GM21723 (cell line): ENCODE measurements around the gene C6orf132.
"Not testable (repeated sequence)": the region's sequence is repeated elsewhere in the genome, so short reads cannot be mapped to it uniquely, and the experiment has no call there.

ENCODE experiments used
- ATAC-seq: cut with Tn5 transposase; IDR thresholded peaks from one replicate; pipeline ENCODE4 v1.9.1; 2021; ENCODE audit warnings: mild to moderate bottlenecking, moderate library complexity; ENCODE audit not compliant: unreplicated experiment

Gene C6orf132, protein sequence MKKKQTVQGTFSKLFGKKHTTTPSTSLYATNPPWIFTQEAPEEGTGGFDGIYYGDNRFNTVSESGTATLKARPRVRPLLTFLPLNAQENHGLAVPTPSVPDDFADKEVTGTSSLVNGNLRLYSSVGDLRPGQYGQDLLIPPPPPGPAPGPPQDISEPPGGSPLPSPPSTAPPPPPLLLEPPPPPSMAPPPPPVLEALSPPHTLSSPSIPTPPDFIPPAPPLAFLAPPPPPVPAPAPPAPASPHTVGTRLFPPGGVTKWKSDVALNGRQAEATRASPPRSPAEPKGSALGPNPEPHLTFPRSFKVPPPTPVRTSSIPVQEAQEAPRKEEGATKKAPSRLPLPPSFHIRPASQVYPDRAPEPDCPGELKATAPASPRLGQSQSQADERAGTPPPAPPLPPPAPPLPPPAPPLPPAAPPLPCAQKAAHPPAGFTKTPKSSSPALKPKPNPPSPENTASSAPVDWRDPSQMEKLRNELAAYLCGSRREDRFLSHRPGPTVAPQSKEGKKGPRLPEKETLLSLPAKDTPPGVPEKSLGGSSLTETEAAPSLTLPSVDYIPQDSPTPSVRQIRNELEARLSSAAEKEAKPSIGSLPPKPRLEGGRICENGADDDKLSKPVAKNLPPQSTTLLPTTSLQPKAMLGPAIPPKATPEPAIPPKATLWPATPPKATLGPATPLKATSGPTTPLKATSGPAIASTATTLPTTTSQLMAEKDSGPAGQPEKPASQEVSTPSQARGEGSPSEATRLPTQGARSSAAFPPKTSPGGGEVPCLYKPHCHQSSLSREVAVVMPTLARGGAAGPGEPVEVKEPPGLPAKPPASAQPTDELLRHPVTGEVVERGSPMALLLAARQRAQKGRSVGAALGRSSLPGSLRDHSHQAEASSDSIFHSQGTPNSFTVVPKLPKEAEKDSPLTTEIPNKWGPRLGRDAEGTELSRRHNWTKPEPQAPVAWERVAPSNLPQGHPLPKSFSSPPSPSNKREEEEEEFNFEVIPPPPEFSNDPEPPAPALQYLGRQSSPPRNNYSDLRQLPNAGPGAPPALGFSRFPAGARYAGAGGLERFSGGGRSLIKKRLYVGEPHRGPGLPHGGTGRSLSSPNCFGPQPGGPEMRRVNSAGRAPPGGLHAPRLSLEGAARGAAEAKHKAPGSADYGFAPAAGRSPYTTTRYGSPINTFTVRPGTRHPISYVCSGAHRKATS

DNA sequence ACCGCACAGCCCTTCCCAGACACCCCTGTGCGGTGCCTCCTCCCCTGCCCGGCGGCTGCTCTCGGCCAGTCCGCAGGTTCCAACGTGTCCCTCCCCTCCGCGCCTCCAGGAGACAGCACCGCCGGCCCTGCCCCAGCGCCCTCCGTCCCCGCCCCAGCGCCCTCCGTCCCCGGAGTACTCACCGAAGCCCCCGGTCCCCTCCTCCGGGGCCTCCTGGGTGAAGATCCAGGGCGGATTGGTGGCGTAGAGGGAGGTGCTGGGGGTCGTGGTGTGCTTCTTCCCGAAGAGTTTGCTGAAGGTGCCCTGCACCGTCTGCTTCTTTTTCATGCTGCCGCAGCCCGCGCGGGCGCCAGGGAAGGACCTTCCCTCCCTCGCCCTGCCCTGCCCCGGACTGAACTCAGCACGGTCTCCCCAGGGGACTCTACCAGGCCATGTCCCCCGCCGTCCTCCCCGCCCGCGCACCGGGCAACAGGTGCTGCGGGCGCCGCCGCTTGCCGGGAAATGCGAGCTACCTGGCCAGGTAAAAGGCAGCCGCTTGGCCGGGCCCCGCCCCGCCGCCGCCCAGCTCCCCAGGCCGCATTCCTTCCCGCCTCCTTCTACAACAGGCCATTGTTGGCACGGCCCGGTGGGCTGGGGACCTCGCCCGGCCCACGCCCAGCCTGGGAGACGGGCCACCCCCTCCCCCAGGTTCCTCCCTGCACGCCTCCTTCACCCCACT lies at the start of gene C6orf132:
TSS of gene C6orf132 (minus strand) at position 503 of the 718 bp plus-strand sequence. CDS start at position 327, 176 bp downstream.
- no peak for ATAC-seq

DNA sequence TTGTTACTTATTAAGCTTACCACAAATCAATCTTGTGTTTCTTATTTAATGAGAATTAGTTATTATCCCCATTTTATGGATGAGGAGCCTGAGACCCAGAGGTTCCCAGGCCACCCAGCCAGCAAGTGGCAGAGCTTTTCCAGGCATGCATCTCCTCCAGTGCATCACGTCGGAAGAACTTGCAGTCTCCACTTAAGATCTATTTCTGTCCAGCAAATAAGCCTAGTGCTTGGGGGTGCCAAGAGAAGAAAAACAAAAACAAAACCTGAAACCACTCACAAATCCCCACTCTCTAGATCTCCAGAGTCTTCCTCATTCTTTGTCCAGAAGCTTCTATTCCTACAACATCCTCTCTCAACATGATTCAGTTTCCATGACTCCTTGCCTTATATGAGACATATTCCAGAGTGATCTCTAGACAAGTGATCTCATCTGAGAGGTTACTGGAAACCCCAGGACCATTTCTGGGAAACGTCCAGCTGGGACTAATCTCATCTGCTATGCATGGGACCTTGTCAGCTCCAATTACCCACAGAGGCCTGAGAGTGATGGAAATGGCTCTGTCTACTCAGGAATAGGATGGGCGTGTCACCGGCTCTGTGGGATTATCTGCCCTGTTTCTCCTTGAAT lies 48.2 kb upstream of the C6orf132 start:
- ATAC-seq, result no peak

DNA sequence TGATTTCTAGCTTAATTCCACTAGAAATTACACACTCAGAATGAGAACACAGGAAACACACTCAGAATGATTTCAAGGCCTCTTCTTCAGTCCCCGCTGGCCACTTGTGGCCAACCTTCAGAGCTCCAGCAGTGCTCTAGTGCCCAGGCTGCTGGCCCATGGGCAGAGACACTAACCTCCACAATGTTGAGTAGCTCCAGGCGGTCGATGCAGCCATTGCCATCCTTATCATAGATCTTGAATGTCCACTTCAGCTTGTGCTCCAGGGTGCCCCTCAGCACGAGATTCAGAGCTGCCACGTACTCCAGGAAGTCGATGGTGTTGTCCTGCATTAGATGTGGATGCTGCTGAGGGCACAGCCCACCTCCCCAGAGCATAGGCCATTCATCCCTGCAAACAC lies 46.0 kb upstream of the C6orf132 start:
- ATAC-seq, result no peak

DNA sequence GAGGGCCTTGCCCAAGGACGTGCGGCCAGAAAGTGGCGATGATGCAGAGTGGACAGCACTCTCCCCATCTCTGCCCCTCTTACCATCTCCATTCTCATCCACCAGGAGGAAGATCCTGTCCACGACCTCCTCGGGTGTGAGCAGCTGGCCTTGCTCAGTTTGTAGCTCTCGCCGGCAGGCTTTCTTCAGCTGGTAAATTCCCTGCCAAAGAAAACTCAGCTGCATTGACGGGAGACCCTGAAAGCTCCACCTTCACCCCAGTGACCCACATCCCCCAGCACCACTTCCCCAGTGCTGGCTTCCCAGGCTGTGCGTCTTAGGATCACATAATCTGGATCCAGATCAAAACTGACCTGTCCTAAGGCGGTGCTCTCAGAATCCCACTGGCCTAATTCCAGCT lies 43.2 kb upstream of the C6orf132 start:
- ATAC-seq, result no peak

DNA sequence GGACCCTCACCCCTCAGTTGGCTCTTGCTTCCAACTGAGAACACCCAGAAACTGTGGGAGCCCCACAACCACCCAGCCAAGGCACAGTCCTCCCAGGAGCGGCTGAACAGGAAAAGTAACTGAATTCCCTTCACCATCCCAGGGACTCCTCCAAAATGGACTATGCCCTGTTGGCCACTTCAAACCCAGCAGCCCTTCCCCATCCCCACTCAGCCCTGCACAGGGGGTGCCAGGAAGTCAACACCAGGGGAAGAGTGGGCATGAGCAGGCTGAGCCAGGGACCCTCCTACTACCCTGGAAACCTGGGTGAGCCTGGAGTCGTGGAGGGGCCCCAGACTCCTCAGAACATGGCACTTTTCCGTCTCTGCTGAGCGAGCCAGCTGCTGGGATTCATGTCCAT lies 42.1 kb upstream of the C6orf132 start:
- ATAC-seq, result no peak

DNA sequence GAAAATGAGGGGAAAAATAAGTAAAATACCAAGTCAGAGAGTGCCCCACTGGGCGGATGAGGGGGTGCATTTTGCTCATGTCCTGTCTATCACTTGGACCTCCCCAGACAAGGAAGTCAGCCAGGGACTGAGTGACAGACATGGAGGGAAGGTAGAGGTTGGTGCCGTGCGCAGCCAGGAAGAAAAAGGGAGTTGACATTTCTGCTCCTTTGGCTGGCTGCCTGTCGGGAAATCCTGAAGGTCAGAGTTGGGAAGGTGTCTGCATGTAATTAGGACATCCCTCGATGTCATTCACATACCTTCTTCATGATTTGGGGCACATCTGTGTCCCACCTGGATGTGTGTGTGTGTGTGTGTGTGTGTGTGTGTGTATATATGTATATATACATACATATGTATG lies 39.7 kb upstream of the C6orf132 start:
- ATAC-seq, result no peak

DNA sequence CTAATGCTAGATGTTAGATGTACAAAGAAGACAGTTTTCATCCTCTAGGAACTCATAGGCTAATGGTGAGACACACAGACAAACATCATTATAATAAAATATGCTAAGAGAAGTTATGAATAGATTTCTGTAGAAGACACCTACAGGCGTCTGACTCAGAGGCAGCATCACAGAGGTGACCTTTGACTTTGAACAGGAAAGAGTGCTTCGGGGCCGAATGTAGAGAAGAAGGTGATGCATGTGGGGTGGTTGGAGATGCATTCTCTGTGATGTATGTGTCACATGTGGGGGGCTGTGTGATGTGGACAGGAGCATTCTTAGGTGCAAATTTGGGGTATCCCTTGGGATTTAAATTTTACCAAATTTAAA lies 37.5 kb upstream of the C6orf132 start:
- ATAC-seq, result no peak

DNA sequence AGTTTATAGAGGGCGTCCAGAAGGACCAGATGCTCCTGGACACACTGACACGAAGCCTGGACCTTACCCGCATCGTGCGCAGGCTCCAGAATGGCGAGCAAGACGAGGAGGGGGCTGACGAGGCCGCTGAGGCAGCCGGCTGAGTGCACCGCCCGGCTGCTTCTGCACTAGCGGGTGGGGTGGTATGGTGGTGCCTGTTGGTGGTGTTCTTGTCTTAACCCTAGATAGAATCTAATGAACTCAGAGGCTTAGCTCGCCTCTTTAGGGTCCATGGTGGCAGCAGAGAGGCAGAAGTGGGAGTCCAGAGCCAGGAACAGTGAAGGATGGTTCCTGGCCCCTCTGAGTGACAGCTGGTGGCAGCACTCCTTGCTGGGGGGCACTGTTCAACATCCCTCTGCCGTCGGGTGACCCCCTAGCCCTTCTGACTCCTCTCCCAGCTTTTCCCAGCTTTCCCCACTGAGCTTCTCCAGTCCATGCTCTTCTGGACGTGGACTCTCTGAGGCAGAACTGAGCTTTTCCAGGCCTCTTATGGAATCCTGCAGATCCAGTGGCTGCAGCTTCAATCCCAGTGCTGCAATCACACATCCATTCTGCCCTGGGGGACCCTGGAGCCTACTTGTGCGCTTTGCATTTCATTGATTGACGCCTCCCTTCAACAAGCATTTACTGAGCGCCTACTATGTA lies 37.0 kb upstream of the C6orf132 start:
- ATAC-seq, result no peak

DNA sequence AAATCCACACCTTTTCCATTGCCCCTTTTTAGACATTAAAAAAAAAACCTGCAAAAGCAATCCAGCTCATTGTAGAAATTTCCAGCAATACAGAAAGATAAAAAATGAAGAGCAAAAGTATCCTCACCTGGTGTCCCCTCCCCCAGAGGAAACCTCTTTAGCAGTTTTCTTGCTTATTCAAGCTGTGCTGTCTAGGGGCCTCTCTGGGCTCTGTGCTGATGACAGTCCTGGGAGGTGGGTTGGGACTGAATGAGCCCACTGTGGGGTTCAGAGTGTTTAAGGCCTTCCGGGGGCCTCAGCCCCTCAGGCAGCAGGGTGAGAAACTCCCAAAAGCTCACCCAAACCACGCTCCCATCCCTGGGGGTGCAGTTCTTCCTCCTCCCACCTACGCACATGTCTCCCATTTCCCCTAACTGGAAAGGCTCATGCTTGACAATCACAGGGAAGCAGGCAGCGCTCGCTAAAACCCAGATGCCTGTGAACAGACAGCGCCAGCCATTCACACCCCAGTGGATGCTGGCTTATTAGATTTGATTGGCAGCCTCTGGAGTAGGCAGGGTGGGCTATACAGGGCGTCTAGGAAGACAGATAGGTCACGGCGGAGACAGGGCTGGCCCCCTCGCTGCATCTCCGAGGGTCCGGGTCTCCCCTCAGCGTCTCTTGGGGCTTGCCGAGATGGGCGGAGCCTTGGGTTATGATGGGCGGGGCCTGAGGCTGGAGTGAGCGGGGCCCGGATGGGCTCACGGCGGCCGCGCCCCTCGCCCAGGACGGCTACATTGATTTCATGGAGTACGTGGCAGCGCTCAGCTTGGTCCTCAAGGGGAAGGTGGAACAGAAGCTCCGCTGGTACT lies 35.3 kb upstream of the C6orf132 start:
- ATAC-seq, result no peak

DNA sequence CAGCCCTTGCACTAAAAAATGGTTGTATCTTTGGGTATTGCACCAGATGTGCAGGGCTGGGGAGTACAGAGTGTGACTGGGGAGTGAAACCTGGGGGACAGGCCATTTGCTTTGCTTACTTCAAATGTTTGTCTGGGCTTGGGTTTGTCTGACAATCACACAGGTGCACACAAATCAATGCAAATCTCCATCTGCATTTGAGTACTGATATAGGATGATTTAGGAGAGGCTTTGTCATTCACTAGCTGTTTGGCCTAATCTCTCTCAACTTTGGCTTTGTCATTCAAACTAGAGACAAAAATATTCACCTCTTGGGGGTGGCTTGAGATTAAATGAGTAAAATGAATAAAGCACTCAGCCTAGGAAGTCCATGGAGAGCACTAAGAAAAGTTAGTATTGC lies 34.6 kb upstream of the C6orf132 start:
- no peak for ATAC-seq

DNA sequence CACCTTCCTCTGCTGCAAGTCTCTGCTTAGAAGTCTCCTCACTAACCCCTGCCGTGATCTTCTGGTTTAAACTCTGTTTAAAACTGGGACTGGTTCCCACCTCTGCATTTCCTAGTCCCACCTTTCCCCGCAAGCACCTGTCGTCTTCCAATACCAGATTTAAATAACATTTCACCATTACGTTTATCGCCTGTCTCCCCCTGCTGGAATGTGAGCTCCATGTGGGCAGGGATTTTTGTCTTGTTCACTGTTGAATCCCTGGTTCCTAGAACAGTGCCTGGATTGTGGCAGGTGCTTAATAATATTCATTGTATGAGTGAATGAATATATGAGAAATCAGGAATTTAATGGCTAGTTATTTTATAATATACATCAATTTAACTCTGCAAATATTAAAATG lies 33.4 kb upstream of the C6orf132 start:
- ATAC-seq, result no peak

DNA sequence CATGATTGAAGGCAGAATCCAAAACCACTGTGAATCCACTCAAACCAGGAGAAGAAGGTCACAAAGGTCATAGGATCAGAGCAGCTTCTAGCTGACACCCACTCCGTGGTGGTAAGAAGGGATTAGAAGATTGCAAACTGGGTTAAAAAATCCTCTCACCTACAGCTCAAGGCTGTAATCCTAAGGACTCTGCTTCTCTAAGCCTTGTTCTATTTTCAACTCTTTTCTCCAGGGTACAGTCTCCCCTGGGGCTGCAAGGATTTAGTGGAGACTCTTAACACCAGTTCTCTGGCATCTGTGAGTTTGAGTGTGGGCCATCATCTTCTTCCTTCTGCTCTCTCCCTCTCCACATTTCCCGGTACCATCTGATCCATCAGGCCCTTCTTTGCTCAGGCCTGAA lies 30.7 kb upstream of the C6orf132 start, which contains the start of gene GUCA1A:
TSS of gene GUCA1A (plus strand) at position 264 of the 400 bp plus-strand sequence. CDS start 250 bp downstream, outside the sequence.
- no peak for ATAC-seq

DNA sequence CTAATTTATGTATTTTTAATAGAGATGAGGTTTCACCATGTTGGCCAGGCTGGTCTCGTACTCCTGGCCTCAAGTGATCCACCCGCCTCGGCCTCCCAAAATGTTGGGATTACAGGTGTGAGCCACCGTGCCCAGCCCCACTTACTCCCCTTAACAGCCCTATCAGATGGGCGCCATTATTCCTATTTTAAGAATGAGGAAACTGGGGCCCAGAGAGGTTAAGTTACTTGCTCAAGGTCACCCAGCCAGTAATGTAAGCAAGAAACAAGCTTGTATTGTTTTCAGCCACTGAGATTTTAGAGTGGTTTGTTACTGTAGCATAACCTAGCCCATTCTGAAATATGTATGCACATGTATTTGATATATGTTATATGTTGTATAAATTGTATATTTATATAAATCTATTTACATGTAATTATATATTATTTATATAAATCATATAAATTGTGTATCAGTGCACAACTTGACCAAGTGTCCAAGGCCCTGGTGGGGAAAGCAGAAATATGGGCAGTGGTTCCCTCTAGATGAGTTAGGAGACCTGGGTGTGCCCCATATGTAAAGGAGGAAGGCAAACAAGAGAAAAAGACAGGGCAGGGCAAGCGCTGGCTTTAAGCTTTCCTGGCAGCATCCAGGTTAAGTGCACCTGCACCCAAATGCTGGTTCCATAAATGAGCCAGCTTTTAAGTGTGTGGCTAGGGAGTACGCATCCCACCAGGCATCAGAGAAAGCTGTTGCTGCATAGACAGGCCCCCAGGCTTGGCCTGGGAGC lies 29.6 kb upstream of the C6orf132 start:
- no peak for ATAC-seq

DNA sequence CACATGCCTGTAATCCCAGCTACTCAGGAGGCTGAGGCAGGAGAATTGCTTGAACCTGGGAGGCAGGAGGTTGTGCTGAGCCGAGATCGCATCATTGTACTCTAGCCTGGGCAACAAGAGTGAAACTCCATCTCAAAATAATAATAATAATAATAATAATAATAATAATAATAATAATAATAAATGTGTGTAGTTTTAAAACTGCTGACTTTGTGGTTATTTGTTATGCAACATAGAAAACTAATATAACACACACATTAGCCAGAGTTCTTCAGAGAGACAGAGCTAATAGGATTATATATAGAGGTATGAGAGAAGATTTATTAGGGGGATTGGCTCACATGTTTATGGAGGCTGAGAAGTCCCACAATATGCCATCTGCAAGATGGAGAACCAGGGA lies 27.4 kb upstream of the C6orf132 start:
- ATAC-seq, result not testable (repeated sequence)

DNA sequence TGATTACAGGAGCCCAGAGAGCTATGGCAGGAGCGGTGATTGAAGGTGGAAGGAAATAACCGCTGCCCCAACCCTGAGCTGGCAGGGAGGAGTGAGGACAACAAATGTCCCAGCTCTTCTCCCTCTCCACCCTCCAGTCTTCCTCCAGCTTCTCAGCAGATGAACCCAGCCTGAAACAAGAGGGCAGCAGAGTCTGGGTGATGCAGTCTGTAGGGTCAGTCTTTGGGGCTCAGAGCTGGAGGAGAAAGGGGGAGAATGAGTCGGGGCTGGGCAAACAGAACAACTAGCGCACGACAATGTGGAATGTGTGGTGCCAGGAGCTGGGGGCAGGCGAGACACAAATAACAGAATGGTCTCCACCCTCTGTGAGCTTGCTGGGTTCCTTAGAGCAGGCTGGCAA lies 26.2 kb upstream of the C6orf132 start:
- ATAC-seq, result no peak

DNA sequence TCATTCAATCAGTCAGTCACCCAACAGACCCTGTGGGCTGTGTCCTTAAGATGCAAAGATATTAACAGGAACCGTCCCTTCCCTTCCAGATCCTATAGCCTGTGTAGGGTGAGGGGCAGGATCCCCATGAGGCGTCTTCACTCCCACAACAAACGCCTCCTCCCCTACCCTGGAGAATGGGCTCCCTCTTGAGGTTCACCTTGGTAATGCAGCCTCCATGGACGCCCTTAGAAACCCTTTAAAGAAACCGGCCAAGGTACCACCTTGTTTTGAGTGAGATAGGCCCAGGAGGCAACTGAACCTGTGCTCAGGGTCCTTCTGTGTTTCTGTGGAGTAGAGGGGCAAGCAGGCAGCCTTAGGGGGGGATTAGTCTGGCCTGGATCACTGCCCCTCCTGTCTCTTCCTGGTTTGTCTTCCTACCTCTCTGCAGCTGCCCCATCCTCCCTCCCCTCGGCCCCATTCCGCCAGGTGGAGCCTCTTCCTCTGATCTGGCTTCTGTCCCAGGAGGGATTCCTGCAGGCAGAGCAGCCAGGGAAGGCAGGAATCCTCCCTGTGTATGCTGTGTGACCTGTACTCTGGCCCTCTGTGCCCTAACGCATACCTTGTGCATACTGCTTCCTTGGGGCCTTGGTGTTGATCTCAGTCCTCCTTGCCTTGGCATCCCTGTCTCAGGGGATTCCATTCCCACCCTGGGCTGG lies 24.2 kb upstream of the C6orf132 start:
- peak; percentile 59 for ATAC-seq

DNA sequence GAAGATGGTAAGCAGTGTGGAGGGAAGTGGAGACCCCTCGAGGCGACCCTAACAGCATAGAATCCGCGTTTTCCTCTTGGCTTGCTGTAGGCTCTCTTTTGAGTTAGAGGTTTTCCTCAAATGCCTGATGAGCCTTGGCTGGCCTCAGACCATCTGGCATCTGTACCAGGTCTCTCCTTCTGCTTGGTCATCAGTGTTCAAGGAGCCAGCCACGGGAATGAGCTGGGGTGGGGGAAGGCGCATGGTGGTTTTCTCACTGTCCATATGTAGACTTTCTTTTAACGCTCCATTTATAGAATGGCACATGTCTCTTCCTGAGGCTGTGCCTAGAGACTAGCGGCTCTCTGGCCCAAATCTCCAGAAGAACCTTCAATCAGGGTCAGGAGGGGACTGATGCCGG lies 22.6 kb upstream of the C6orf132 start:
- no peak for ATAC-seq
